Fibroblast of villous mesenchyme (primary cell): Measurements from ENCODE around the gene WDR54. TPM values are rescaled to one million over a fixed set of nuclear protein-coding genes. Genes with fewer than 3 reads are reported as not detected.
"Not testable (repeated sequence)": the region's sequence is repeated elsewhere in the genome, so short reads cannot be mapped to it uniquely, and the experiment has no call there.

Experiments used
- DNase-seq: peaks from one replicate; pipeline ENCODE4 v3.0.0-alpha.2; 2010; ENCODE audit warnings: low read depth
- H3K4me3 ChIP-seq: 2 replicates; pipeline ENCODE4 v1.5.1; 2011; ENCODE audit warnings: low read depth, mild to moderate bottlenecking, low read length
- CTCF ChIP-seq: IDR thresholded peaks from 2 replicates; pipeline ENCODE4 v1.5.1; 2012; ENCODE audit warnings: low read depth, mild to moderate bottlenecking, low read length; ENCODE audit not compliant: insufficient read depth
- total RNA-seq: library from RNA; depleted of rRNA; stranded (reverse); fragments of >200 nt; gene quantifications from 2 replicates; pipeline ENCODE4 v1.2.3, GENCODE V29; 2012

The WDR54 gene
- total RNA-seq, 1 donor, result 28.9 TPM

DNA sequence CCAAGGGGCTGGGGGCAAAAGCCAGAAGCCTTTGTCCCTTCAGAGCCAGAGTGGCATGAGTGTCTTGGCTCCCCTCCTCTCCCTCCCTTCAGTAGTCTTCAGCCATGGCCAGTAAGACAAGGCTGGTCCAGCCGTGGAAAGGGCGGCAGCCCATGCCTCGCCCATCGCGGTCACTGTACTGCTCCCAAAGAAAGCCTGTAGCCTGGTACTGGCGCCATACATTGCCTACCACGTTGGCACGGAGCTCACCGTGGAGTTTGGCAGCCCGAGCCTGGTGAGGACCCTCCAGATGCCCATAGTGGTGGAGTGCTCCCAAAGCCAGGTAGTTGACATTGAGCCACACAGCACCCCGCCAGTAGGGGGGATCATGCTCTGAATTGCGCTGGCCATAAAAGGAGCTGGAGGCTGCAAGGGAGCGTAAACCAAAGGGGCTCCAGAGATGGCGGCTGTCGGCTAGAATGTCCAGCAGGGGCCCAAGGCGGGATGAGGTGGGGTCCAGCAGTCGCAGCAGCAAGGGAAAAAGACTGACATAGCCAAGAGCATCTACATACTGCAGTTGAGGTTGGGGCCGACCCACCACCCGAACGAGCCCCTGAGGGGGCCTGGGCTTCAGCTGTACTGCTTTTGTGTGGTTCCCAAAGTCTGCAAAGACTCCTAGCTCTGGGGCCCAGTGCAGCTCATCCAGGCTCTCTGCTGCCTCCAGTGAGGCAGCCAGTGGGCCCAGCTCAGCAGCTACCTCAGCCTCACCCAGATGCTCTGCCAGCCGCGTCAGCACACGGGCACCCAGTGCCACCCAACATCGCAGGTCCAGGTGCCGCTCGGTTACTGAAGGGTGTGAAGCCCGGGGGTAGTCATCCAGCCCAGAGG is 39.9 kb downstream of the WDR54 start:
- DNase-seq, result no peak
- no peak overlapping the region for H3K4me3 ChIP-seq
- TF ChIP-seq CTCF, result peak; percentile 26

DNA sequence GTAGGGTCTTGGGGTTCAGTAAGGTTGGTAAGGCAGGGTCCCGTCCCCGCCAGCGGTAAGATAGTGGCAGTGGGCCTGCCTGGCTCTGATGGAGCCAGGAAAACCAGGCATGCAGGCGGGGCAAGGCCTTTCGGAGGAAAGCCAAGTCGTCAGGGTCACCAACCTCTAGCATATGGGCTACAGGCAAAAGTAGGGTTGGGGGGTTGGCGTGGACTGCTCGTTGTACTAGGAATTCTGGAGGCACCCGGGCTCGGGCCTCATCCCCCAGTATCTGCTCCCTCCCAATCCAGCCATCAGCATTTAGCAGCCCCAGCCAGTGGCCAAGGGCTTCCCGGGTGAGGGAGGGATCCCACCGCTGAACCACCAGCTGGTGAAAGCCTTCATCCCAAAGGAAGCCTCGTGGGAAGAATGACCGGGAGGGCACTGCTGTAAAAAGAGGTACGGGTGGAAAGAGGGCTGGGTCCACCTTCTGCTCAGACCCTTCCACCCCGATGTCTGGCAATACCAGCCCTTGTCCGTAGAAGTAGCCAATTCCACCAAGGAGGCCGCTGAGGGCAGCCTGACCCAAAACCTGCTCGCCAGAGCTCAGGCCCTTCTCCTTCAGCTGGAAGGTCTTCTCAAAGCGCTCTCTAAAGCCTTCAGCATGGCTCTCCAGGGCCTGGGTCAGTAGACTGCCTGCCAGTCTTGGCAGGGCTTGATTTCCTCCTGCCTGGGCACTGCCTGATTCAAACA is 40.7 kb downstream of the WDR54 start:
- DNase-seq, result no peak
- no peak overlapping the region for H3K4me3 ChIP-seq
- no peak for TF ChIP-seq CTCF

- DNase-seq, result no peak
- no peak overlapping the region for H3K4me3 ChIP-seq
- no peak for TF ChIP-seq CTCF
Measured at GRCh38 chr2:74462786-74463105, 41.2 kb downstream of the WDR54 start.

GRCh38 chr2:74464406-74464805 is 42.9 kb downstream of the WDR54 start:
- peak overlapping the region; percentile 81 for H3K4me3 ChIP-seq
- DNase-seq, result peak; percentile 10
- no peak for TF ChIP-seq CTCF

DNA sequence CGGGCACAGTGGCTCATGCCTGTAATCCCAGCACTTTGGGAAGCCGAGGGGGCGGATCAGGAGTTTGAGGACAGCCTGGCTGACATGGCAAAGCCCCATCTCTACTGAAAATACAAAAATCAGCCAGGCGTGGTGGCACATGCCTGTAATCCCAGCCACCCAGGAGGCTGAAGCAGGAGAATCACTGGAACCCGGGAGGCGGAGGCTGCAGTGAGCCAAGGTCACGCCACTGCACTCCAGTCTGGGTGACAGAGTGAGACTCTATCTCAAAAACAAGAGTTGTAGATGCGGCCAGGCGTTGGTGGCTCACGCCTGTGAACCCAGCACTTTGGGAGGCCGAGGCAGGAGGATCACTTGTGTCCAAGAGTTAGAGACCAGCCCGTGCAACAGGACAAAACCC is 49.2 kb downstream of the WDR54 start:
- H3K4me3 ChIP-seq, DNase-seq: not testable (repeated sequence)

DNA sequence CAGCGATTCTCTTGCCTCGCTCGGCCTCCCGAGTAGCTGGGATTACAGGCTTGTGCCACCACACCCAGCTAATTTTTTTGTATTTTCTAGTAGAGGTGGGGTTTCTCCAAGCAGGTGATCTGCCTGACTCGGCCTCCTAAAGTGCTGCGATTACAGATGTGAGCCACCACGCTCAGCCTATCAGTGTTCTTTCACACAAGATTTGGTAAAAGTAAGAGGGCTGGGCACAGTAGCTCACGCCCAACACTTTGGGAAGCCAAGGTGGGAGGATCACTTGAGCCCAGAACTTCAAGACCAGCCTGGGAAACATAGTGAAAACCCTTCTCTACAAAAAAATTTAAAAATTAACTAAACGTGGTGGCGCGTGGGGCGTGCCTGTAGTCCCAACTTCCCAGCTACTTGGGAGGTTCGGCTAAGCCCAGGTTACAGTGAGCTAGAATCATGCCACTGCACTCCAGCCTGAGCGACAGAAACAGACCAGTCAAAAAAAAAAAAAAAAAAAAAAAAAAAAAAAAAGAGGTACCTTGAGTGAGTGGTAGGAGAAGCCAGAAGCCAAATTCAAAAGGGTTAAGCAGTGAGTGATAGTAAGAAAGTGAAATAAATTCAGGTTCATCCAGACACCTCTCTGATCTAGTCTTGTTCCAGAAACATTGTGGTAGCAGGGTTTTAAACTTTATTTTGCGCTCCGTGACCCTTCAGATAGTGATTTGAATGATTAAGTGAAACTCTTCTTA is 50.0 kb downstream of the WDR54 start:
- no peak for DNase-seq
- no peak for TF ChIP-seq CTCF
- H3K4me3 ChIP-seq, result peak overlapping the region; percentile 68
